Activated effector memory CD4-positive, alpha-beta T cell treated with anti-CD3 and anti-CD28 coated beads, Interleukin-2, amount 50 U/mL, for 16 hours (primary cell): ENCODE data around the gene PLA2G4E.

Source experiments
- DNase-seq: peaks from one replicate; pipeline ENCODE4 v3.0.0-alpha.2; 2020

Gene PLA2G4E

DNA sequence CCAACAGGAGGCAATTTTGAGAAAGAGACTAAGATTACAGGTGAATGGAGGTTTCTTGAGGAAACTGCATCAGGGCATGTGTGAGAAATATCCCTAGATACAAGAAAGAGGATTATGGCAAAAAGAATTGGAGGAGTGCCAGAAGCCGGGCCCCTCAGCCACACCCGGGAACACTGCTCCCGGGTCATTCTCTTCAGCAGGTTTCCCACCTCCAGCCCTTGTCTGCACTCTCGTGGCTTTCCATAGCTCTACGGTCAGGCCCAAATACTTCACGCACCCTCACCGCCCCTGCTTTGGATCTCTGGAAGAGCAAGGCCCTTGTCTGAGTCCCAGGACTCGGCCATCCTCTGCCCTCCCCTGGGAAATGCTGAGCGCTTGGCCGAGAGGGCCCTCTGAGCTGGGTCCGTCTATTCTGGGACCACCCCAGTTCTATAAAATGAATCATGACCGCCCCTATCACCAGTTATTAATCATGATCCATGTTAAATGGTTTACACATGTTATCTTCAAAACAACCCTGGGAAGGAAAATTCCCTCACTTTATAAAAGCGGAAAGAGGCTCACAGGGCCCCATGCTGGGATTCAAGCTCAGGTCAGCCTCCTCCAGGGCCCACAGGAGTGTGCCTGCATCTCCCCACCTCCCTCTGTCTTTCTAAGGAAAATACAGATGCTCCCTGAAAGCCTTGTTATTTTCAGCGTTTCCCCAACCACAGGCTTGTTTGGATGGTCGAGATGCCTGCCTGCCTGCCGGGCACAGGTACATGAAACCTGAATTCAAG lies 88.1 kb downstream of the PLA2G4E start:
- peak; percentile 17 for DNase-seq

DNA sequence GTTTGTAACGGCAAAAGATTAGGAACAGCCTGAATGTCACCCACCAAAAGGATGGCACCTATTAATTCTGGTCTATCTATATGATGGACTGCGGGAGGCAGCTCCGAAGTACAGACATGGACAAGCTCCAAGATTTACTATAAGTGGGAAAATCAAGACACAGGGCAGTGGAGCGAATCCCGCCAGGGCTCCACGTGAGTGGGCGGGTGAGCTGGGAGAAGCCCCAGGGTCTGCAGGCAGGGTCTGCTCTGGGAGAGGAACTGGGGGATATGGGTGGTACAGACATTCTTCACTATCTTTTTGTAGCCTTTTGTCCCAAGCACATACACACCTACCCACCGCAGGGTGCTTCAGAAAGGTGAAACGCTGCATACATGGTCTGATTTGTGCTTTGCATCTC lies 88.7 kb downstream of the PLA2G4E start:
- DNase-seq = no peak
